Stomach (tissue), 9 donors: ENCODE results near the gene ARHGAP26. TPM values are rescaled to one million over a fixed set of nuclear protein-coding genes. Genes with fewer than 3 reads are reported as not detected.

Source experiments
- DNase-seq, 2 donors: peaks; one replicate each; pipeline versions ENCODE4 v3.0.0 to v3.0.0-alpha.2; 2013 to 2019
- H3K27ac ChIP-seq, 5 donors: fragments of 200-600 bp in 4 of 5; sonication (generic) in 4 of 5; one replicate each; pipeline ENCODE4 v1.5.1; 2013 to 2019; ENCODE audit warnings: mild to moderate bottlenecking in 1 of 5, moderate library complexity in 1 of 5
- H3K27me3 ChIP-seq, 3 donors: fragments of 200-600 bp; sonication (generic); one replicate each; pipeline ENCODE4 v1.5.1; 2017 to 2019; ENCODE audit warnings: mixed run types in 1 of 3
- H3K36me3 ChIP-seq, 4 donors: fragments of 200-600 bp; sonication (generic); 1 replicate in 3 of 4; 2 replicates in 1 of 4; pipeline ENCODE4 v1.5.1; 2016 to 2019
- H3K4me1 ChIP-seq, 4 donors: fragments of 200-600 bp; sonication (generic); one replicate each; pipeline ENCODE4 v1.5.1; 2016 to 2019
- H3K4me3 ChIP-seq, 4 donors: fragments of 200-600 bp; sonication (generic) in 3 of 4; one replicate each; pipeline ENCODE4 v1.5.1; 2016 to 2019; ENCODE audit warnings: mild to moderate bottlenecking in 1 of 4
- H3K9me3 ChIP-seq, 4 donors: fragments of 200-600 bp; sonication (generic); one replicate each; pipeline ENCODE4 v1.5.1; 2016 to 2019
- CTCF ChIP-seq, 7 experiments: fragments of 450-650 bp in 4 of 7; fragments of 200-600 bp in 3 of 7; sonication (generic) in 3 of 7; IDR thresholded peaks; one replicate each; pipeline ENCODE4 v1.5.1; 2016 to 2019; ENCODE audit warnings: antibody characterized with exemption in 7 of 7, control low read depth in 2 of 7, mild to moderate bottlenecking in 1 of 7
- EP300 ChIP-seq: sonication (generic); formaldehyde crosslinking; IDR thresholded peaks from one replicate; pipeline ENCODE4 v1.6.1; 2017; ENCODE audit warnings: antibody characterized with exemption
- POLR2A ChIP-seq, 4 donors: fragments of 450-650 bp; IDR thresholded peaks; one replicate each; pipeline ENCODE4 v1.6.1; 2016; ENCODE audit warnings: antibody characterized with exemption in 4 of 4, control low read depth in 2 of 4, mild to moderate bottlenecking in 1 of 4, moderate library complexity in 1 of 4
- POLR2AphosphoS5 ChIP-seq, 3 donors: sonication (generic); formaldehyde crosslinking; IDR thresholded peaks; one replicate each; pipeline ENCODE4 v1.6.1; 2016; ENCODE audit warnings: antibody characterized with exemption in 3 of 3
- WGBS, 5 donors: extraction: QIAGEN DNeasy Blood & Tissue Kit in 3 of 5; methylation state at CpG; one replicate each; pipeline versions ENCODE4 v1.1.5 to v1.1.7; 2013 to 2018; 5-methylcytosine and 5-hydroxymethylcytosine counted together
- intact Hi-C: fragments of 100-400 bp; cut with DNase I; formaldehyde crosslinking; loops from one replicate; pipeline ENCODE4 v1.15.1; 2023; ENCODE audit warnings: low total_unique reads
- polyA plus RNA-seq, 3 donors: library from polyadenylated mRNA; stranded (reverse); fragments of 200-250 nt; gene quantifications; one replicate each; pipeline ENCODE4 v1.2.3, GENCODE V29; 2013
- total RNA-seq, 5 donors: library from RNA; depleted of rRNA; stranded (reverse); fragments of >200 nt; gene quantifications; one replicate each; pipeline versions ENCODE4 v1.1.0 to v1.2.3, GENCODE V29; 2014 to 2016
- donor health status: healthy with polysubstance abuse.
- donor health status: Bipolar disorder and iron deficiency.
- donor health status: healthy.

The ARHGAP26 gene
- total and polyA plus RNA-seq, 8 donors = 4.0 to 115 (median 34.1) TPM

- H3K4me1 ChIP-seq = peaks cover 23 to 47% (median 24%) of the 10 kb centered on the region in 4 donors
- intact Hi-C loops = no loop called here
- no peak for DNase-seq
- no peak for TF ChIP-seq EP300
- no peak for TF ChIP-seq POLR2AphosphoS5 (IDR thresholded peaks at IDR 0.05)
- no peak for TF ChIP-seq CTCF (IDR thresholded peaks at IDR 0.05)
- TF ChIP-seq POLR2A (IDR thresholded peaks at IDR 0.05) = no peak
- 62 to 76% (median 66%) methylated on average over 3 of the region's 3 CpGs for WGBS, 5 donors
- no peaks in the 10 kb centered on the region for H3K9me3 ChIP-seq
- H3K27ac ChIP-seq = no peak overlapping the region
- H3K4me3 ChIP-seq = no peak overlapping the region
- no peaks in the 10 kb centered on the region for H3K36me3 ChIP-seq
- no peaks in the 10 kb centered on the region for H3K27me3 ChIP-seq
These were observed 209.5 kb downstream of the ARHGAP26 start for GRCh38 chr5:142979636-142980035.

DNA sequence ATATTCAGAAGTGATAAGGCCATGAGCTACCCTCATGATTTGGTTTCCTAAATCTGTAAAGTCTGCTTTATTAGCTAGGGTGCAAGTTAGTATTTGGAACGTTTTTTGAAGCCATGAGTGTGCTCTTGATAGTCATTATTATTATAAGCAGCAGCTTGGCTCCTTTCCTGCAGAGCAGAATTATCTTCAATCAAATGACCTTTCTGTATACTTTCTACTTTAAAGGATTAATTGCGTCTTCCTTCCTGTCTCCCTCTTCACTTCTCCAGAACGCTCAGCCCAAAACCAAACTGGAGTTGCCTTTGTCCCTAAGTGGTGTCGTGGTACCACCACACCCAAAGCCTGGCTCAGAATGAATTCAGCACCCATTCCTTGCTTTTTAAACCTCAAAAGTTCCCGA, 211.3 kb downstream of the ARHGAP26 start:
- Histone ChIP-seq H3K27ac (peak overlapping the region; percentile 39 to 61 (median 58)), H3K9me3 (no peaks in the 10 kb centered on the region), H3K27me3 (no peaks in the 10 kb centered on the region), H3K4me3 (no peak overlapping the region), H3K4me1 (peaks cover 23 to 47% (median 24%) of the 10 kb centered on the region in 4 donors), H3K36me3 (no peaks in the 10 kb centered on the region)
- TF ChIP-seq CTCF (IDR thresholded peaks at IDR 0.05) (no peak), POLR2AphosphoS5 (IDR thresholded peaks at IDR 0.05) (no peak), POLR2A (IDR thresholded peaks at IDR 0.05) (no peak), EP300 (no peak)
- DNase-seq = no peak
- intact Hi-C loops = no loop called here
- WGBS, 5 donors = 15 to 26% (median 15%) methylated on average over 5 of the region's 5 CpGs

GRCh38 chr5:142981886-142982820, 212.0 kb downstream of the ARHGAP26 start:
- Histone ChIP-seq H3K27me3 (no peaks in the 10 kb centered on the region), H3K4me1 (peaks cover 23 to 47% (median 24%) of the 10 kb centered on the region in 4 donors)
- TF ChIP-seq POLR2AphosphoS5 (IDR thresholded peaks at IDR 0.05) = peak; percentile 49 to 69 (median 57)
- no peak for TF ChIP-seq EP300

DNA sequence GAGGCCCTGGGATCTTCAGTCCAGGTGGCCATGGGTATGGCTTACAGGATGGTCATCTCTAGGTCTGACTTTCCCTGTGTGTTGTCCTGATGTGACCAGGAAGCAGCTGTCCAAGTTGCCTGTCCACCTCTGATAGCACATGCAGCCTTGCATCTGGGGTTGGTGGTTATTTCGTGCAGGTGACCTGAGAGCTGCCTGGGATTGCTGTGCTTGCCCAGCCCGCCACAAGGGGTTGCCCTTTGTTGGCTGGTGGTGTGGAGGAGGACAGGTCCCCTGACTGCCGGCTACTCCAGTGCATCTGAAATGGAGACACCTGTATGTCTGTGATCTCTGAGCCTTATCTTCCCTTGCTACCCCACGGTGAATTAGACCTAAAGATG, 212.6 kb downstream of the ARHGAP26 start:
- H3K9me3 ChIP-seq = no peaks in the 10 kb centered on the region
- intact Hi-C loops = no loop called here
- no peaks in the 10 kb centered on the region for H3K27me3 ChIP-seq
- no peak for DNase-seq
- no peak for TF ChIP-seq POLR2AphosphoS5 (IDR thresholded peaks at IDR 0.05)
- TF ChIP-seq CTCF (IDR thresholded peaks at IDR 0.05) = no peak
- no peak for TF ChIP-seq EP300
- TF ChIP-seq POLR2A (IDR thresholded peaks at IDR 0.05) = no peak
- 49 to 77% (median 59%) methylated on average over 4 of the region's 4 CpGs for WGBS, 5 donors
- H3K4me3 ChIP-seq = no peak overlapping the region
- peak overlapping the region in 4 of 5 donors; percentile 58 to 71 (median 61) for H3K27ac ChIP-seq
- no peaks in the 10 kb centered on the region for H3K36me3 ChIP-seq
- H3K4me1 ChIP-seq = peaks cover 23 to 45% (median 24%) of the 10 kb centered on the region in 4 donors

More at GRCh38 chr5:142981886-142982820, 212.0 kb downstream of the ARHGAP26 start:
- H3K36me3 ChIP-seq = no peaks in the 10 kb centered on the region
- WGBS, 5 donors = 20 to 40% (median 21%) methylated on average over 6 of the region's 6 CpGs
- H3K9me3 ChIP-seq = no peaks in the 10 kb centered on the region
- intact Hi-C loops = no loop called here
- peak overlapping the region; percentile 46 to 71 (median 61) for H3K27ac ChIP-seq
- H3K4me3 ChIP-seq = no peak overlapping the region
- DNase-seq = peak; percentile 84 to 89

DNA sequence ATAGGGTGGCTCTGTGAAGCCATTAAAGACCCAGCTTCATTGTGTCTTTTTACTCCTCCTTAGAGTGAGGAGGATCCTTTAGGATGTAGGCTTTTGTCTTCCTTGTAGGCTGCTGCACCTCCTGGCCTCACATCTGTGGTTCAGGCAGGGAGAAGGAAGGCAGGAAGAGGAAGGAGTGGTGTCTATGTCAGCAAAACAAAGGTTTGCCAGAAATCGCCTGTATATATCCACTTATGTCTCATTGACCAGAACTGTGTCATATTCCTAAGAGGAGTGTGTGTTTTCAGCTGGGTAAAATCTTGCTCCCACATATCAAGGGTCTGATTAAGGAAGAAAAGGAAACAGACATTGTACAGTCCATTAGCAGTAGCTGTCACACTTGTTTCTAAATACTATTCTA, 213.8 kb downstream of the ARHGAP26 start:
- no peak for TF ChIP-seq CTCF (IDR thresholded peaks at IDR 0.05)
- TF ChIP-seq EP300 = no peak
- no peak for TF ChIP-seq POLR2AphosphoS5 (IDR thresholded peaks at IDR 0.05)
- TF ChIP-seq POLR2A (IDR thresholded peaks at IDR 0.05) = no peak
- intact Hi-C loops = no loop called here
- Histone ChIP-seq H3K9me3 (no peaks in the 10 kb centered on the region), H3K27ac (no peak overlapping the region), H3K27me3 (no peaks in the 10 kb centered on the region), H3K36me3 (no peaks in the 10 kb centered on the region), H3K4me3 (no peak overlapping the region), H3K4me1 (peaks cover 23 to 40% (median 24%) of the 10 kb centered on the region in 4 donors)
- WGBS, 5 donors = 58 to 80% (median 70%) methylated on average over 1 of the region's 1 CpG
- no peak for DNase-seq
